Measurements from ENCODE around the gene NBAS. TPM values are rescaled to one million over a fixed set of nuclear protein-coding genes. Genes with fewer than 3 reads are reported as not detected.

NBAS gene
- polyA plus RNA-seq, 1 donor (not counting 4 experiments of a cell fraction or from before 2014, with no cell fraction given) = 27.9 TPM

DNA sequence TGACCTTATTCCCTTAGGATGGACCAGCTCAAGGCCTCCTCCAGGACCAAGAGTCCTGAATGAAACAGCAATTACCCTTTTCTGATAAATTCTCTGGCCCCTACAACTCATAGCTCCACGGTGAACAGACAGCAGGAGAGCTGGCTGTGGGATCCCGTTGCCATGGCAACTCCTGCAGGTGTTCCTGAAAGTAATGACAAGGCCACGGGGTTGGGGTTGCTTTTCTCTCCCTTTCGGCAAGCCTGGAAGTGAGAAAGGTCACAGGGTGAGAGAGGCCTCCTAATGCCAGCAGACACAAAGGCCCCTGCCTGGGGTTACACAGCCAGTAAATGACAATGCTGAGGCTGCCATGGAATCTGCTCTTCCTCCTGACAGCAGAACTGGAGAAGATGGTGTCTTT is 403.0 kb downstream of the NBAS start:
- Histone ChIP-seq H3K9ac (ENCODE audit: control insufficient read depth, extremely low read depth, insufficient read depth, low read length) (no peak overlapping the region), H3K27ac (ENCODE audit: control insufficient read depth, insufficient read depth, low read length) (no peak overlapping the region), H3K79me2 (ENCODE audit: control insufficient read depth, insufficient read depth, low read length) (no peaks in the 10 kb centered on the region), H3K4me1 (ENCODE audit: control insufficient read depth, extremely low read depth, insufficient read depth, low read length) (peaks cover 10% of the 10 kb centered on the region), H2AFZ (ENCODE audit: control insufficient read depth, low read length) (no peak overlapping the region), H3K9me1 (ENCODE audit: control insufficient read depth, extremely low read depth, insufficient read depth, low read length) (no peaks in the 10 kb centered on the region), H3K4me2 (ENCODE audit: control insufficient read depth, extremely low read depth, insufficient read depth, low read depth, low read length) (no peak overlapping the region), H3K9me3 (ENCODE audit: control insufficient read depth, low read depth, low read length) (no peaks in the 10 kb centered on the region), H3K27me3 (ENCODE audit: control insufficient read depth, extremely low read depth, insufficient read depth, low read length) (no peaks in the 10 kb centered on the region), H4K20me1 (ENCODE audit: control insufficient read depth, extremely low read depth, insufficient read depth, low read length) (no peaks in the 10 kb centered on the region), H3K36me3 (ENCODE audit: control insufficient read depth in 2 of 2, extremely low read depth in 1 of 2, insufficient read depth in 2 of 2, low read length in 2 of 2) (no peaks in the 10 kb centered on the region), H3K4me3 (ENCODE audit: control insufficient read depth in 2 of 3, extremely low read depth in 1 of 3, insufficient read depth in 2 of 3, low read depth in 1 of 3, low read length in 3 of 3) (no peak overlapping the region)
- no peak for FAIRE-seq
- no peak for DNase-seq (ENCODE audit: low read depth, low spot score)
- dilution Hi-C loops (cut with MboI; ENCODE audit: extremely low pct_ligation_motif_present, low sequenced_read_pairs) = no loop called here
- TF ChIP-seq, protein P1, sequence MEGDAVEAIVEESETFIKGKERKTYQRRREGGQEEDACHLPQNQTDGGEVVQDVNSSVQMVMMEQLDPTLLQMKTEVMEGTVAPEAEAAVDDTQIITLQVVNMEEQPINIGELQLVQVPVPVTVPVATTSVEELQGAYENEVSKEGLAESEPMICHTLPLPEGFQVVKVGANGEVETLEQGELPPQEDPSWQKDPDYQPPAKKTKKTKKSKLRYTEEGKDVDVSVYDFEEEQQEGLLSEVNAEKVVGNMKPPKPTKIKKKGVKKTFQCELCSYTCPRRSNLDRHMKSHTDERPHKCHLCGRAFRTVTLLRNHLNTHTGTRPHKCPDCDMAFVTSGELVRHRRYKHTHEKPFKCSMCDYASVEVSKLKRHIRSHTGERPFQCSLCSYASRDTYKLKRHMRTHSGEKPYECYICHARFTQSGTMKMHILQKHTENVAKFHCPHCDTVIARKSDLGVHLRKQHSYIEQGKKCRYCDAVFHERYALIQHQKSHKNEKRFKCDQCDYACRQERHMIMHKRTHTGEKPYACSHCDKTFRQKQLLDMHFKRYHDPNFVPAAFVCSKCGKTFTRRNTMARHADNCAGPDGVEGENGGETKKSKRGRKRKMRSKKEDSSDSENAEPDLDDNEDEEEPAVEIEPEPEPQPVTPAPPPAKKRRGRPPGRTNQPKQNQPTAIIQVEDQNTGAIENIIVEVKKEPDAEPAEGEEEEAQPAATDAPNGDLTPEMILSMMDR (optimal IDR thresholded peaks at IDR 0.05 in 1 of 3, IDR thresholded peaks at IDR 0.05 in 1 of 3, conservative IDR thresholded peaks at IDR 0.05 in 1 of 3; ENCODE audit: extremely low read depth in 1 of 3, insufficient read depth in 2 of 3, low read length in 3 of 3) = no peak
- TF ChIP-seq EZH2 (IDR thresholded peaks at IDR 0.05; ENCODE audit: low read length) = no peak

DNA sequence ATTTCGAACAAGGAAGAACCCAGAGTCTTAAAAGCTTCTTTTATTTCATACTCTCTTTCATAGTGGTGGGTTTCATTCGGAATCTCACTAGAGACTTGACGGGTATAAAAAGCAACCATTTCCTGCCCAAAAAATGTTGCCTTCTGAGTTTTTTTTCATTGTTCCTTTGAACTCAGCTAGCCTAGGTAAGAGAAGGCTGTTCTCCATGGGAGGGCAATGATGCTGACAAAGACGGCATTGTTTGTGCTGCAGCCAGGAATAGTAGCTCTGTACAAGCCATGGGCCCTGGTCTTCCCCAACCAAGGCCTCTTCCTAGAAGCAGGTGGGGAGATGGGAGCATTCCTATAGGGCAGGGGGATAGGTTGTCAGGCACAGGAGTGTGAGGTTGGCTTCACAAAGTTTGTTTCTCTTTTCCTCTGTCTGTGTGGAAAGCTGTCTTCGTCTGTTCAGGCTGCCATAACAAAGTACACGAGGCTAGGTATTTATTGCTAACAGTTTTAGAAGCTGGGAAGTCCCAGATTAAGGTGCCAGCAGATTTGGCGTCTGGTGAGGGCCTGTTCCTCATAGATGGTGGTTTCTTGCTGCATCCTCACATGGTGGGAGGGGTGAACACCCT is 405.1 kb downstream of the NBAS start:
- H3K36me3 ChIP-seq (ENCODE audit: control insufficient read depth in 2 of 2, extremely low read depth in 1 of 2, insufficient read depth in 2 of 2, low read length in 2 of 2) = no peaks in the 10 kb centered on the region
- no peaks in the 10 kb centered on the region for H3K9me3 ChIP-seq (ENCODE audit: control insufficient read depth, low read depth, low read length)
- no peak overlapping the region for H3K9ac ChIP-seq (ENCODE audit: control insufficient read depth, extremely low read depth, insufficient read depth, low read length)
- FAIRE-seq (no peak), DNase-seq (ENCODE audit: low read depth, low spot score) (no peak)
- TF ChIP-seq EZH2 (IDR thresholded peaks at IDR 0.05; ENCODE audit: low read length) = no peak
- TF ChIP-seq, protein P1 (optimal IDR thresholded peaks at IDR 0.05 in 1 of 3, IDR thresholded peaks at IDR 0.05 in 1 of 3, conservative IDR thresholded peaks at IDR 0.05 in 1 of 3; ENCODE audit: extremely low read depth in 1 of 3, insufficient read depth in 2 of 3, low read length in 3 of 3) = no peak
- dilution Hi-C loops (cut with MboI; ENCODE audit: extremely low pct_ligation_motif_present, low sequenced_read_pairs) = no loop called here
- no peaks in the 10 kb centered on the region for H4K20me1 ChIP-seq (ENCODE audit: control insufficient read depth, extremely low read depth, insufficient read depth, low read length)
- peaks cover 10% of the 10 kb centered on the region for H3K4me1 ChIP-seq (ENCODE audit: control insufficient read depth, extremely low read depth, insufficient read depth, low read length)
- no peak overlapping the region for H2AFZ ChIP-seq (ENCODE audit: control insufficient read depth, low read length)
- H3K4me3 ChIP-seq (ENCODE audit: control insufficient read depth in 2 of 3, extremely low read depth in 1 of 3, insufficient read depth in 2 of 3, low read depth in 1 of 3, low read length in 3 of 3) = no peak overlapping the region
- no peak overlapping the region for H3K27ac ChIP-seq (ENCODE audit: control insufficient read depth, insufficient read depth, low read length)
- no peak overlapping the region for H3K4me2 ChIP-seq (ENCODE audit: control insufficient read depth, extremely low read depth, insufficient read depth, low read depth, low read length)
- no peaks in the 10 kb centered on the region for H3K79me2 ChIP-seq (ENCODE audit: control insufficient read depth, insufficient read depth, low read length)
- H3K9me1 ChIP-seq (ENCODE audit: control insufficient read depth, extremely low read depth, insufficient read depth, low read length) = no peaks in the 10 kb centered on the region
- no peaks in the 10 kb centered on the region for H3K27me3 ChIP-seq (ENCODE audit: control insufficient read depth, extremely low read depth, insufficient read depth, low read length)

Measured in keratinocyte (primary cell).